ENCODE measurements around the gene EIF4B. TPM values are rescaled to one million over a fixed set of nuclear protein-coding genes. Genes with fewer than 3 reads are reported as not detected.

The EIF4B gene
- total and polyA plus RNA-seq, 2 of the 8 experiments (the other 6 are each of a cell fraction or from before 2014, with no cell fraction given), result 269 to 816 TPM

DNA sequence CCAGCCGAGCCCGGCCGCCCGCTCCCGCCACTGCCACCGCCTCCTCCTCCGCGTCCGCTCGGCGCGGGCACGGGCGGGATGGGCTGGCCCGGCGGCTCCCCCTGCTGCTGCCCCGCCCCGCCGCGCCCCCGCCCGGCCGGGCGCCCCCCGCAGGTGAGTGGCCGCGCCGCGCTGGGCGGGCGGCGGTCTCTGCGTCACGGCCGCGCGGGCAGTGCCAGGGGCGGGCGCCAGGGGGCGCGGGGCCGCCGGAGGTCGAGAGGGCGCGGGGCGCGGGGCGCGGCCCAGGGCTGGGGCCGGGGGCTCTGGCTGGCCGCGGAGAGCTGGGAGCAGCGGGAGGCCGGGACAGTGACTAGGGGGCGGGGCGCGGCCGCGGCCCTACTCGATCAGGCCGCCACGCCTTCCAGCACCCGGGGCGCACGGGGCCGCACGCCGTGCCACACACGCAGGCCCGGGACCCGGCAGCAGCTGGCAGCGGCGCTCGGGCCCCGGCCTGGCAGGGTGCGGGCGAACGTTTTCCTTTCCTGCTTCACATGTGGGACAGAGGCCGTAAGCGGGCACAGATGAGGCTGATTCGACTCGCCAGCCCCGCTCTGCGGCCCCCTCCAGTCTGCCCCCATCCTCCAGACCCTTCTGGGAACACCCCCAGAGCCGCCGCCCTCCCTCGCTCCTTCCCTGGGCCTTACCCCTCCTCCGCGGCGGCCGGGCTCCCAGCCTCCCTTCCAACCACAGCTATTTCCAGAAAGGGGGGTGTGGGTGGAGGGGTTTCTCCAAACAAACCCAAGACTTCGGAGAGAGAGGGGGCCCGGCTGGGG is 41.2 kb downstream of the EIF4B start:
- H2BK12ac ChIP-seq (ENCODE audit: low read depth, low read length), result no peak overlapping the region
- no peak overlapping the region for H3K4ac ChIP-seq (replicated peaks; ENCODE audit: insufficient read length, low read depth, low read length)
- 3% methylated on average over 24 of the region's 94 CpGs; no CpG with 5 or more reads in 1 of the 2 experiments for WGBS, 2 experiments (ENCODE audit: extremely low coverage in 1 of 2, insufficient coverage in 1 of 2, insufficient read length in 1 of 2, insufficient replicate concordance in 2 of 2, low coverage in 1 of 2, low lambda C conversion rate in 2 of 2, missing lambda C conversion rate in 1 of 2)
- H3K9me3 ChIP-seq (ENCODE audit: insufficient read depth in 2 of 2, low read depth in 1 of 2, low read length in 1 of 2), result no peaks in the 10 kb centered on the region
- ChIA-PET POLR2A (ENCODE audit: partially characterized antibody) (interaction anchor here (0.6 to 35.6 kb wide), 10 partner anchors 9 to 897 kb away, joined by 3 to 711 read pairs (median 4); partner anchors contain the start of genes CSAD, EIF4B, IGFBP6 and ZNF740), CTCF (ENCODE audit: partially characterized antibody) (interaction anchor here (0.6 to 15.7 kb wide), 22 partner anchors 9 to 853 kb away, joined by 3 to 258 read pairs (median 5); partner anchors contain the start of genes CSAD and SOAT2)
- no peak overlapping the region for H2BK120ac ChIP-seq (replicated peaks; ENCODE audit: low read depth, low read length)
- no peak overlapping the region for H2BK5ac ChIP-seq (ENCODE audit: low read depth, low read length)
- H4K5ac ChIP-seq (ENCODE audit: insufficient read length, low read depth, low read length), result no peak overlapping the region
- H3K14ac ChIP-seq (ENCODE audit: insufficient read length), result no peak overlapping the region
- peaks cover 9 to 24% of the 10 kb centered on the region in 2 experiments for H4K20me1 ChIP-seq (replicated peaks in 1 of 2; ENCODE audit: control insufficient read depth in 1 of 2, insufficient read depth in 2 of 2, low read length in 2 of 2)
- H2BK20ac ChIP-seq (ENCODE audit: low read length), result no peak overlapping the region; the same call in 1 of the 2 replicates
- peak overlapping the region; percentile 98 to 99 for H3K4me2 ChIP-seq (ENCODE audit: insufficient read depth in 1 of 2, low read depth in 2 of 2, low read length in 2 of 2)
- DNase-seq (ENCODE audit: low read depth in 1 of 2, low spot score in 2 of 2) (peak in 1 of 2 experiments; percentile 83), FAIRE-seq (no peak)
- peaks cover 0 to 9% (median 0%) of the 10 kb centered on the region in 4 experiments; a peak in 1 of 8 replicates for H3K36me3 ChIP-seq (ENCODE audit: control insufficient read depth in 2 of 4, insufficient read depth in 4 of 4, low read length in 3 of 4)
- peaks cover 7% of the 10 kb centered on the region; the same call in 1 of the 2 replicates for H3K79me1 ChIP-seq (ENCODE audit: low read depth, low read length)
- no peak overlapping the region for H3K56ac ChIP-seq (replicated peaks; ENCODE audit: insufficient read length, low read depth, low read length)
- H3K27me3 ChIP-seq (replicated peaks in 1 of 4; ENCODE audit: control insufficient read depth in 3 of 4, extremely low read depth in 1 of 4, insufficient read depth in 3 of 4, low read length in 3 of 4), result peaks cover 0 to 20% (median 17%) of the 10 kb centered on the region in 4 experiments; a peak in 6 of 7 replicates
- H3K9ac ChIP-seq (replicated peaks in 1 of 4; ENCODE audit: extremely low read depth in 1 of 4, low read depth in 3 of 4, low read length in 3 of 4), result no peak overlapping the region; a peak in 2 of 7 replicates
- no peak overlapping the region; the same call in 1 of the 2 replicates for H2AK5ac ChIP-seq (ENCODE audit: low read depth, low read length)
- H4K91ac ChIP-seq (replicated peaks; ENCODE audit: insufficient read length, low read length), result peak overlapping the region; percentile 3
- no peak overlapping the region for H2AFZ ChIP-seq (ENCODE audit: low read length)
- H3K23ac ChIP-seq (ENCODE audit: insufficient read length), result no peak overlapping the region
- H3K4me3 ChIP-seq (ENCODE audit: extremely low read depth in 1 of 4, insufficient read depth in 2 of 4, low read depth in 3 of 4, low read length in 4 of 4), result peak overlapping the region; percentile 34 to 94 (median 50); a peak in 6 of 8 replicates
- peaks cover 29 to 75% (median 53%) of the 10 kb centered on the region in 4 experiments for H3K4me1 ChIP-seq (replicated peaks in 1 of 4; ENCODE audit: control insufficient read depth in 3 of 4, insufficient read depth in 4 of 4, low read length in 3 of 4)
- peaks cover 24% of the 10 kb centered on the region for H3K23me2 ChIP-seq (ENCODE audit: low read depth, low read length)
- no peaks in the 10 kb centered on the region for H3K79me2 ChIP-seq (ENCODE audit: control insufficient read depth in 1 of 2, insufficient read depth in 2 of 2, low read length in 2 of 2)
- H4K8ac ChIP-seq (ENCODE audit: extremely low read depth, insufficient read depth, low read length), result no peak overlapping the region
- peak overlapping the region; percentile 83; the same call in 1 of the 2 replicates for H3K18ac ChIP-seq (ENCODE audit: extremely low read depth, low read length)
- no peak overlapping the region for H2BK15ac ChIP-seq (ENCODE audit: low read length)
- H3K27ac ChIP-seq (ENCODE audit: low read depth, low read length), result no peak overlapping the region
- peak; percentile 51; the same call in 1 of the 2 replicates for TF ChIP-seq CREB1 (IDR thresholded peaks at IDR 0.05)
- peak; percentile 48 for TF ChIP-seq KDM4A (IDR thresholded peaks at IDR 0.05; ENCODE audit: low read depth, low read length, severe bottlenecking)
- TF ChIP-seq, protein P1, sequence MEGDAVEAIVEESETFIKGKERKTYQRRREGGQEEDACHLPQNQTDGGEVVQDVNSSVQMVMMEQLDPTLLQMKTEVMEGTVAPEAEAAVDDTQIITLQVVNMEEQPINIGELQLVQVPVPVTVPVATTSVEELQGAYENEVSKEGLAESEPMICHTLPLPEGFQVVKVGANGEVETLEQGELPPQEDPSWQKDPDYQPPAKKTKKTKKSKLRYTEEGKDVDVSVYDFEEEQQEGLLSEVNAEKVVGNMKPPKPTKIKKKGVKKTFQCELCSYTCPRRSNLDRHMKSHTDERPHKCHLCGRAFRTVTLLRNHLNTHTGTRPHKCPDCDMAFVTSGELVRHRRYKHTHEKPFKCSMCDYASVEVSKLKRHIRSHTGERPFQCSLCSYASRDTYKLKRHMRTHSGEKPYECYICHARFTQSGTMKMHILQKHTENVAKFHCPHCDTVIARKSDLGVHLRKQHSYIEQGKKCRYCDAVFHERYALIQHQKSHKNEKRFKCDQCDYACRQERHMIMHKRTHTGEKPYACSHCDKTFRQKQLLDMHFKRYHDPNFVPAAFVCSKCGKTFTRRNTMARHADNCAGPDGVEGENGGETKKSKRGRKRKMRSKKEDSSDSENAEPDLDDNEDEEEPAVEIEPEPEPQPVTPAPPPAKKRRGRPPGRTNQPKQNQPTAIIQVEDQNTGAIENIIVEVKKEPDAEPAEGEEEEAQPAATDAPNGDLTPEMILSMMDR (IDR thresholded peaks at IDR 0.05; ENCODE audit: control extremely low read depth in 1 of 3, insufficient read depth in 1 of 3, low read depth in 1 of 3, low read length in 3 of 3), result peak in 2 of 3 experiments; percentile 20 to 48; a peak in 3 of 4 replicates
- TF ChIP-seq SIRT6 (IDR thresholded peaks at IDR 0.05; ENCODE audit: low read length), result no peak
- TF ChIP-seq, protein P2, sequence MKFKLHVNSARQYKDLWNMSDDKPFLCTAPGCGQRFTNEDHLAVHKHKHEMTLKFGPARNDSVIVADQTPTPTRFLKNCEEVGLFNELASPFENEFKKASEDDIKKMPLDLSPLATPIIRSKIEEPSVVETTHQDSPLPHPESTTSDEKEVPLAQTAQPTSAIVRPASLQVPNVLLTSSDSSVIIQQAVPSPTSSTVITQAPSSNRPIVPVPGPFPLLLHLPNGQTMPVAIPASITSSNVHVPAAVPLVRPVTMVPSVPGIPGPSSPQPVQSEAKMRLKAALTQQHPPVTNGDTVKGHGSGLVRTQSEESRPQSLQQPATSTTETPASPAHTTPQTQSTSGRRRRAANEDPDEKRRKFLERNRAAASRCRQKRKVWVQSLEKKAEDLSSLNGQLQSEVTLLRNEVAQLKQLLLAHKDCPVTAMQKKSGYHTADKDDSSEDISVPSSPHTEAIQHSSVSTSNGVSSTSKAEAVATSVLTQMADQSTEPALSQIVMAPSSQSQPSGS (IDR thresholded peaks at IDR 0.05; ENCODE audit: low read length), result no peak
